ENCODE results near the gene FGF23. TPM values are rescaled to one million over a fixed set of nuclear protein-coding genes. Genes with fewer than 3 reads are reported as not detected.

The FGF23 gene
- total and polyA plus RNA-seq, 8 donors, result not detected

DNA sequence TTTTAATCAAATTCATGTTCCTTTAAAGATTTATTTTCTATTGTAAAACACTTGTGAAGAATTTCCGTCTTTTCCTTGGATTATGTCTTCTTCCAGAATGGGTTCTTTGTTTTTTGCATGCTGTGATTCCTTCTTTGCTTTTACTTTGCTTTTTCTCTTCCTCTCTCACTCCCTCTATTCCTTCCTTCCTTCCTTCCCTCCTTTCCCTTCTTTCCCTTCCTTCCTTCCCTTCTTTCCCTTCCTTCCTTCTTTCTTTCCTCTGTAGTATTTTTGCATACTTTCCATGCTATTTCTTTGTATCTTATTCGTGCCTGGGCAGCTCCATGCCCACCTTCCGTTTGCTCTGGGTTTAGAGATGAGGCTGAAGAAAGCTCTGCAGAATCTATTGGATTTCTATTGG lies 21.6 kb upstream of the FGF23 start:
- Histone ChIP-seq H3K4me1 (no peaks in the 10 kb centered on the region), H3K9me3 (no peaks in the 10 kb centered on the region), H3K27ac (no peak overlapping the region), H3K36me3 (no peaks in the 10 kb centered on the region), H3K4me3 (no peak overlapping the region), H3K27me3 (peaks cover 0 to 4% (median 0%) of the 10 kb centered on the region in 4 donors)
- no peak for DNase-seq
- TF ChIP-seq, protein P1, sequence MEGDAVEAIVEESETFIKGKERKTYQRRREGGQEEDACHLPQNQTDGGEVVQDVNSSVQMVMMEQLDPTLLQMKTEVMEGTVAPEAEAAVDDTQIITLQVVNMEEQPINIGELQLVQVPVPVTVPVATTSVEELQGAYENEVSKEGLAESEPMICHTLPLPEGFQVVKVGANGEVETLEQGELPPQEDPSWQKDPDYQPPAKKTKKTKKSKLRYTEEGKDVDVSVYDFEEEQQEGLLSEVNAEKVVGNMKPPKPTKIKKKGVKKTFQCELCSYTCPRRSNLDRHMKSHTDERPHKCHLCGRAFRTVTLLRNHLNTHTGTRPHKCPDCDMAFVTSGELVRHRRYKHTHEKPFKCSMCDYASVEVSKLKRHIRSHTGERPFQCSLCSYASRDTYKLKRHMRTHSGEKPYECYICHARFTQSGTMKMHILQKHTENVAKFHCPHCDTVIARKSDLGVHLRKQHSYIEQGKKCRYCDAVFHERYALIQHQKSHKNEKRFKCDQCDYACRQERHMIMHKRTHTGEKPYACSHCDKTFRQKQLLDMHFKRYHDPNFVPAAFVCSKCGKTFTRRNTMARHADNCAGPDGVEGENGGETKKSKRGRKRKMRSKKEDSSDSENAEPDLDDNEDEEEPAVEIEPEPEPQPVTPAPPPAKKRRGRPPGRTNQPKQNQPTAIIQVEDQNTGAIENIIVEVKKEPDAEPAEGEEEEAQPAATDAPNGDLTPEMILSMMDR (IDR thresholded peaks at IDR 0.05), result no peak
- intact Hi-C loops (cut with DNase I), result no loop called here
- ATAC-seq, result no peak
- WGBS, 2 donors, result 52 to 68% methylated on average over 3 of the region's 3 CpGs
- no peak for FAIRE-seq

DNA sequence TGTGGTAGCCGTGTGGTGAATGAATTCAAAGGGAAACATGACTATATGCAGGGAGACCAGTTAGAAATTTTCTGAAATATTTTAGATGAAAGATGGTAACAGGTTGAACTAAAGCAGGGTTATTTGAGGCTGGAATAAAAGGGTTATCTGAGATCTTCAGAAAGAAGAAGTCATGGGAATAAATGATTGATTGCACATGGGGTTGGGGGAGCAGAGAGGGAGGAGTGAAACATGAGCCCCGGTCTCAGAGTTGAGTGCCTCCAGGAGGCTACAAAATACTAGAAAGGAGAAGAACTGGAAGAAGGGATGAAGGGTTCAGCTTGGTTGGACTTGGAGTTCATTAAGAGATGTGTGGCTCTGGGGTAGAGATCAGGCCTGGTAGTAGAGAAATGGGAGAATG lies 16.3 kb upstream of the FGF23 start:
- intact Hi-C loops (cut with DNase I), result no loop called here
- H3K4me3 ChIP-seq, result no peak overlapping the region
- ATAC-seq (no peak), DNase-seq (no peak), FAIRE-seq (no peak)
- WGBS, 2 donors, result 52 to 69% methylated on average over 2 of the region's 2 CpGs
- H3K27ac ChIP-seq, result no peak overlapping the region
- H3K4me1 ChIP-seq, result no peaks in the 10 kb centered on the region
- H3K27me3 ChIP-seq, result peaks cover 0 to 4% (median 0%) of the 10 kb centered on the region in 4 donors
- no peaks in the 10 kb centered on the region for H3K36me3 ChIP-seq
- TF ChIP-seq, protein P1 (IDR thresholded peaks at IDR 0.05), result no peak
- H3K9me3 ChIP-seq, result no peaks in the 10 kb centered on the region

- ATAC-seq (no peak), DNase-seq (no peak), FAIRE-seq (no peak)
- Histone ChIP-seq H3K27me3 (peaks cover 0 to 4% (median 0%) of the 10 kb centered on the region in 4 donors), H3K27ac (no peak overlapping the region), H3K4me1 (no peaks in the 10 kb centered on the region), H3K36me3 (no peaks in the 10 kb centered on the region), H3K4me3 (no peak overlapping the region), H3K9me3 (no peaks in the 10 kb centered on the region)
- TF ChIP-seq, protein P1 (IDR thresholded peaks at IDR 0.05), result no peak
- WGBS, 2 donors, result 70% methylated on average over 5 of the region's 5 CpGs
- intact Hi-C loops (cut with DNase I), result no loop called here
Measured at GRCh38 chr12:4393211-4393610, 13.7 kb upstream of the FGF23 start.

GRCh38 chr12:4392223-4392742 lies 12.8 kb upstream of the FGF23 start:
- peaks cover 0 to 4% (median 0%) of the 10 kb centered on the region in 4 donors for H3K27me3 ChIP-seq
- intact Hi-C loops (cut with DNase I), result no loop called here
- H3K4me3 ChIP-seq, result no peak overlapping the region
- H3K4me1 ChIP-seq, result no peaks in the 10 kb centered on the region
- ATAC-seq (no peak), DNase-seq (no peak), FAIRE-seq (no peak)
- TF ChIP-seq, protein P1 (IDR thresholded peaks at IDR 0.05), result no peak
- no peaks in the 10 kb centered on the region for H3K36me3 ChIP-seq
- H3K9me3 ChIP-seq, result no peaks in the 10 kb centered on the region
- WGBS, 2 donors, result 45 to 51% methylated on average over 15 of the region's 15 CpGs
- no peak overlapping the region for H3K27ac ChIP-seq

GRCh38 chr12:4388662-4389061 lies 9.2 kb upstream of the FGF23 start:
- FAIRE-seq (no peak), DNase-seq (no peak), ATAC-seq (peak in 1 of 4 donors; percentile 15)
- Histone ChIP-seq H3K27ac (no peak overlapping the region), H3K9me3 (no peaks in the 10 kb centered on the region), H3K4me1 (no peaks in the 10 kb centered on the region), H3K36me3 (no peaks in the 10 kb centered on the region), H3K4me3 (no peak overlapping the region), H3K27me3 (no peaks in the 10 kb centered on the region)
- 20 to 21% methylated on average over 2 of the region's 2 CpGs for WGBS, 2 donors
- TF ChIP-seq, protein P1 (IDR thresholded peaks at IDR 0.05), result no peak
- intact Hi-C loops (cut with DNase I), result no loop called here
